GM12878 (cell line): ENCODE results near the gene SCARB1. TPM values are rescaled to one million over a fixed set of nuclear protein-coding genes. Genes with fewer than 3 reads are reported as not detected.

ENCODE experiments used
- ATAC-seq: fragments of 200-7000 bp; cut with Tn5 transposase; 3 replicates; pipeline ENCODE4 v1.9.1; 2020; ENCODE audit warnings: mild to moderate bottlenecking, moderate library complexity
- BruUV-seq: library from RNA; stranded (reverse); fragments of 400-500 nt; replicated peaks from 2 replicates; lab custom pipeline; 2021; lab: Mats Ljungman, UMichigan
- CTCF ChIA-PET: fragments of 300-600 bp; sonication (Branson Sonifier 250); formaldehyde crosslinking; extraction: SDS; loops from one replicate; lab custom pipeline; 2021; ENCODE audit warnings: inconsistent platforms; lab: Yijun Ruan, JAX
- POLR2A ChIA-PET: fragments of 350-600 bp; formaldehyde crosslinking; extraction: SDS; loops from one replicate; lab custom pipeline; 2021; ENCODE audit warnings: inconsistent platforms; lab: Charles Lee
- RAD21 ChIA-PET: fragments of 300-600 bp; sonication (Branson Sonifier 250); formaldehyde crosslinking; loops from one replicate; lab custom pipeline; 2023; ENCODE audit warnings: antibody characterized with exemption; ENCODE audit not compliant: unreplicated experiment; lab: Charles Lee
- SMC1A ChIA-PET: fragments of 300-600 bp; sonication (Branson Sonifier 250); formaldehyde crosslinking; loops from one replicate; lab custom pipeline; 2023; ENCODE audit not compliant: unreplicated experiment, uncharacterized antibody; lab: Charles Lee
- DNase-seq: peaks from one replicate; pipeline ENCODE4 v3.0.0-alpha.2; 2011; ENCODE audit warnings: low read depth, low spot score
- FAIRE-seq: peaks from 3 replicates; lab custom pipeline; 2011; peaks lifted over from hg19 to GRCh38; lab: Jason Lieb, UNC
- H2AFZ ChIP-seq: 2 replicates; pipeline ENCODE4 v1.6.0; 2011; ENCODE audit warnings: low read depth, low read length, control low read depth; ENCODE audit not compliant: control insufficient read depth
- H3K27ac ChIP-seq: 2 replicates; pipeline ENCODE4 v1.5.1; 2011; ENCODE audit warnings: control low read depth; ENCODE audit not compliant: control insufficient read depth, insufficient read depth
- H3K27me3 ChIP-seq, 2 experiments: replicated peaks in 1 of 2; 2 replicates each; pipeline versions ENCODE4 v1.6.0 to v1.6.1; 2011; ENCODE audit warnings: low read length in 1 of 2; ENCODE audit not compliant: control insufficient read depth in 2 of 2, insufficient read depth in 2 of 2
- H3K36me3 ChIP-seq, 2 experiments: 2 replicates each; pipeline ENCODE4 v1.5.1; 2011; ENCODE audit warnings: low read length in 1 of 2; ENCODE audit not compliant: control insufficient read depth in 2 of 2, insufficient read depth in 2 of 2
- H3K4me1 ChIP-seq: 2 replicates; pipeline ENCODE4 v1.6.1; 2011; ENCODE audit warnings: mild to moderate bottlenecking, low read length, moderate library complexity, mixed read lengths; ENCODE audit not compliant: control insufficient read depth, insufficient read depth
- H3K4me2 ChIP-seq: 2 replicates; pipeline ENCODE4 v1.6.0; 2011; ENCODE audit warnings: control low read depth; ENCODE audit not compliant: control insufficient read depth, insufficient read depth
- H3K4me3 ChIP-seq: fragments of 200-600 bp; sonication (generic); 2 replicates; pipeline ENCODE4 v1.5.1; 2016
- H3K79me2 ChIP-seq: 2 replicates; pipeline ENCODE4 v1.6.0; 2011; ENCODE audit warnings: low read length; ENCODE audit not compliant: control insufficient read depth, insufficient read depth
- H3K9ac ChIP-seq: 2 replicates; pipeline ENCODE4 v1.8.0; 2011; ENCODE audit warnings: low read length, control low read depth, mixed read lengths; ENCODE audit not compliant: control insufficient read depth, insufficient read depth
- H3K9me3 ChIP-seq: replicated peaks from 3 replicates; pipeline ENCODE4 v1.5.1; 2011; ENCODE audit warnings: mild to moderate bottlenecking, low read length; ENCODE audit not compliant: control insufficient read depth, insufficient read depth
- H4K20me1 ChIP-seq: 2 replicates; pipeline ENCODE4 v1.6.0; 2011; ENCODE audit not compliant: control insufficient read depth, insufficient read depth
- CHD4 ChIP-seq: fragments of 200-600 bp; sonication (generic); IDR thresholded peaks from 2 replicates; pipeline ENCODE4 v1.6.1; 2016; ENCODE audit warnings: mild to moderate bottlenecking
- EED ChIP-seq: sonication (generic); IDR thresholded peaks from 2 replicates; pipeline ENCODE4 v1.6.1; 2016; ENCODE audit warnings: antibody characterized with exemption, low read depth
- HDGF ChIP-seq: fragments of 450-650 bp; IDR thresholded peaks from 2 replicates; pipeline ENCODE4 v1.6.1; 2016; ENCODE audit warnings: antibody characterized with exemption
- NR2C2 ChIP-seq: IDR thresholded peaks from 2 replicates; pipeline ENCODE4 v1.6.1; 2011; ENCODE audit warnings: borderline replicate concordance, low read depth; ENCODE audit not compliant: control insufficient read depth, insufficient read length
- SRF ChIP-seq, 2 experiments: IDR thresholded peaks; 2 replicates each; pipeline ENCODE4 v1.6.1; 2011; ENCODE audit warnings: low read depth in 2 of 2, low read length in 2 of 2, mild to moderate bottlenecking in 1 of 2, moderate library complexity in 1 of 2
- TBL1XR1 ChIP-seq: IDR thresholded peaks from 2 replicates; pipeline ENCODE4 v1.6.1; 2012; ENCODE audit warnings: low read depth, low read length, improper control_type of control experiment
- ZBTB11 ChIP-seq: fragments of 450-650 bp; formaldehyde crosslinking; IDR thresholded peaks from 2 replicates; pipeline ENCODE4 v1.5.0; 2022; ENCODE audit warnings: mild to moderate bottlenecking, missing genetic modification characterization
- ZNF217 ChIP-seq: fragments of 450-650 bp; IDR thresholded peaks from 2 replicates; pipeline ENCODE4 v1.6.1; 2017; ENCODE audit warnings: antibody characterized with exemption, mild to moderate bottlenecking
- ZNF592 ChIP-seq: fragments of 450-650 bp; IDR thresholded peaks from 2 replicates; pipeline ENCODE4 v1.6.1; 2017; ENCODE audit warnings: mild to moderate bottlenecking, moderate library complexity
- WGBS: methylation state at CpG from one replicate; pipeline ENCODE4 v1.1.6; 2016; ENCODE audit warnings: low lambda C conversion rate; ENCODE audit not compliant: insufficient replicate concordance, insufficient coverage; ENCODE audit errors: missing lambda C conversion rate; 5-methylcytosine and 5-hydroxymethylcytosine counted together
- in situ Hi-C: fragments of 300-500 bp; cut with MboI; formaldehyde crosslinking; loops from 9 replicates; pipeline ENCODE4 v1.14.3; 2018; ENCODE audit warnings: mixed read lengths
- intact Hi-C: fragments of 100-400 bp; cut with micrococcal nuclease; formaldehyde crosslinking; loops from one replicate; pipeline ENCODE4 v1.14.2; 2022; ENCODE audit not compliant: unreplicated experiment
- polyA plus RNA-seq, 11 experiments: library from polyadenylated mRNA; depleted of rRNA in 4 of 11; unstranded in 6 of 11; stranded (reverse) in 5 of 11; fragments of >200 nt; fragmentation: Nextera tagmentation in 4 of 11; fragmentation: Illumina TruSeq in 1 of 11; extraction: Ambion mirVana in 4 of 11; extraction: Trizol in 1 of 11; gene quantifications; 1 replicate in 1 of 11; 2 replicates in 10 of 11; pipeline versions ENCODE4 v1.2.1 to v1.2.3, GENCODE V29; 2011 to 2016; ENCODE audit warnings: inconsistent platforms in 2 of 11, missing spikeins in 2 of 11, low read depth in 1 of 11
- total RNA-seq, 4 experiments: library from RNA; depleted of rRNA in 3 of 4; stranded (reverse); fragments of >200 nt in 3 of 4; fragmentation: Illumina TruSeq in 1 of 4; extraction: Trizol in 1 of 4; gene quantifications; 2 replicates each; pipeline versions ENCODE4 v1.2.1 to v1.2.3, GENCODE V29; 2013 to 2021
- TF ChIP-seq, protein P1 (sequence below): IDR thresholded peaks from 2 replicates; pipeline ENCODE4 v1.6.1; 2012; ENCODE audit warnings: low read depth, low read length, improper control_type of control experiment
- TF ChIP-seq, protein P2 (sequence below): fragments of 450-650 bp; conservative IDR thresholded peaks from 2 replicates; pipeline ENCODE4 v1.6.1; 2017; ENCODE audit warnings: mild to moderate bottlenecking, moderate library complexity
- TF ChIP-seq, protein P3 (sequence below): fragments of 450-650 bp; IDR thresholded peaks from 2 replicates; pipeline ENCODE4 v1.6.1; 2017; ENCODE audit warnings: borderline replicate concordance

The SCARB1 gene
- total and polyA plus RNA-seq, 10 of the 15 experiments (the other 5 are each of a cell fraction or from before 2014, with no cell fraction given), result 0.34 to 104 (median 63.1) TPM

DNA sequence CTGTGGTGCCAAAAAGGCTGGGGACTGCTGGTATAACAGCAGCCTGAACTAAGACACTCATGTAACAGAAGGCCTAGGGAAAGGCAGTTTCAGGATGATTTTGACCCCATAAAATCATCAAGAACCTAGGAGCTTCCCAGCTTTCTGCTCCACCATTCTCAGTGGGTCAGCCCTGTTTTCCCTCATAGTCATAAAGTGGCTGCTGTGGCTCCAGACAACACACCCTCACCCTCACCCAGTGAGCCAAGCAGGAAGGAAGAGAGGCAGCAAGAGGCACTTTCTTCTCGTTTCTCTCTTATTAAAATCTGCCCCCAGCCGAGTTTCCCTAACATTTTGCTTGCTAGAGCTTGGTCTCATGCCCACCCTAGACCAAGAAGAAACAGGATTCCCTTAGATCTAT lies 131.8 kb downstream of the SCARB1 start:
- Histone ChIP-seq H3K9ac (no peak overlapping the region), H3K4me3 (no peak overlapping the region), H3K4me2 (no peak overlapping the region), H3K36me3 (no peaks in the 10 kb centered on the region), H3K9me3 (no peaks in the 10 kb centered on the region; the same call in 2 of the 3 replicates), H3K27ac (no peak overlapping the region), H3K4me1 (peaks cover 4% of the 10 kb centered on the region), H3K27me3 (no peaks in the 10 kb centered on the region), H3K79me2 (no peaks in the 10 kb centered on the region), H4K20me1 (no peaks in the 10 kb centered on the region), H2AFZ (no peak overlapping the region)
- BruUV-seq, result no TSS peak
- ChIA-PET CTCF (interaction anchor here (1.4 kb wide), 1 partner anchor 38 kb away, joined by 3 read pairs; no protein-coding TSS in a partner anchor), POLR2A (no interaction called here), RAD21 (interaction anchor here (1.1 kb wide), 1 partner anchor 9 kb away, joined by 3 read pairs; no protein-coding TSS in a partner anchor), SMC1A (interaction anchor here (0.5 to 1.8 kb wide), 2 partner anchors 50 to 52 kb away, joined by 3 read pairs; no protein-coding TSS in a partner anchor)
- intact Hi-C loops (no loop called here), in situ Hi-C loops (no loop called here)
- 25% methylated on average over 2 of the region's 2 CpGs for WGBS
- ATAC-seq, result no peak
- no peak for FAIRE-seq
- no peak for DNase-seq
- TF ChIP-seq NR2C2 (no peak), ZNF217 (no peak), ZNF592 (no peak), TBL1XR1 (no peak), EED (no peak), SRF (IDR thresholded peaks at IDR 0.05; ENCODE audit: low read depth in 2 of 2, low read length in 2 of 2) (no peak), HDGF (no peak), ZBTB11 (CRISPR knock-in tag) (no peak), CHD4 (no peak)
- TF ChIP-seq, protein P1, sequence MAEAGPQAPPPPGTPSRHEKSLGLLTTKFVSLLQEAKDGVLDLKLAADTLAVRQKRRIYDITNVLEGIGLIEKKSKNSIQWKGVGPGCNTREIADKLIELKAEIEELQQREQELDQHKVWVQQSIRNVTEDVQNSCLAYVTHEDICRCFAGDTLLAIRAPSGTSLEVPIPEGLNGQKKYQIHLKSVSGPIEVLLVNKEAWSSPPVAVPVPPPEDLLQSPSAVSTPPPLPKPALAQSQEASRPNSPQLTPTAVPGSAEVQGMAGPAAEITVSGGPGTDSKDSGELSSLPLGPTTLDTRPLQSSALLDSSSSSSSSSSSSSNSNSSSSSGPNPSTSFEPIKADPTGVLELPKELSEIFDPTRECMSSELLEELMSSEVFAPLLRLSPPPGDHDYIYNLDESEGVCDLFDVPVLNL, result no peak
- TF ChIP-seq, protein P2, sequence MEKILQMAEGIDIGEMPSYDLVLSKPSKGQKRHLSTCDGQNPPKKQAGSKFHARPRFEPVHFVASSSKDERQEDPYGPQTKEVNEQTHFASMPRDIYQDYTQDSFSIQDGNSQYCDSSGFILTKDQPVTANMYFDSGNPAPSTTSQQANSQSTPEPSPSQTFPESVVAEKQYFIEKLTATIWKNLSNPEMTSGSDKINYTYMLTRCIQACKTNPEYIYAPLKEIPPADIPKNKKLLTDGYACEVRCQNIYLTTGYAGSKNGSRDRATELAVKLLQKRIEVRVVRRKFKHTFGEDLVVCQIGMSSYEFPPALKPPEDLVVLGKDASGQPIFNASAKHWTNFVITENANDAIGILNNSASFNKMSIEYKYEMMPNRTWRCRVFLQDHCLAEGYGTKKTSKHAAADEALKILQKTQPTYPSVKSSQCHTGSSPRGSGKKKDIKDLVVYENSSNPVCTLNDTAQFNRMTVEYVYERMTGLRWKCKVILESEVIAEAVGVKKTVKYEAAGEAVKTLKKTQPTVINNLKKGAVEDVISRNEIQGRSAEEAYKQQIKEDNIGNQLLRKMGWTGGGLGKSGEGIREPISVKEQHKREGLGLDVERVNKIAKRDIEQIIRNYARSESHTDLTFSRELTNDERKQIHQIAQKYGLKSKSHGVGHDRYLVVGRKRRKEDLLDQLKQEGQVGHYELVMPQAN, result no peak
- TF ChIP-seq, protein P3, sequence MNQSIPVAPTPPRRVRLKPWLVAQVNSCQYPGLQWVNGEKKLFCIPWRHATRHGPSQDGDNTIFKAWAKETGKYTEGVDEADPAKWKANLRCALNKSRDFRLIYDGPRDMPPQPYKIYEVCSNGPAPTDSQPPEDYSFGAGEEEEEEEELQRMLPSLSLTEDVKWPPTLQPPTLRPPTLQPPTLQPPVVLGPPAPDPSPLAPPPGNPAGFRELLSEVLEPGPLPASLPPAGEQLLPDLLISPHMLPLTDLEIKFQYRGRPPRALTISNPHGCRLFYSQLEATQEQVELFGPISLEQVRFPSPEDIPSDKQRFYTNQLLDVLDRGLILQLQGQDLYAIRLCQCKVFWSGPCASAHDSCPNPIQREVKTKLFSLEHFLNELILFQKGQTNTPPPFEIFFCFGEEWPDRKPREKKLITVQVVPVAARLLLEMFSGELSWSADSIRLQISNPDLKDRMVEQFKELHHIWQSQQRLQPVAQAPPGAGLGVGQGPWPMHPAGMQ, result no peak
